ENCODE results near the gene KLHL40. TPM values are rescaled to one million over a fixed set of nuclear protein-coding genes. Genes with fewer than 3 reads are reported as not detected.
A peak's percentile ranks its signal among the peaks of the same experiment; 100 is the strongest.

The KLHL40 gene
- total and polyA plus RNA-seq, 9 of the 15 experiments (the other 6 are each of a cell fraction or from before 2014, with no cell fraction given), result not detected

- TF ChIP-seq BRF2 (IDR thresholded peaks at IDR 0.05; ENCODE audit: borderline replicate concordance, insufficient read depth, insufficient read length) (no peak), HNRNPK (IDR thresholded peaks at IDR 0.05; ENCODE audit: low read depth, low read length, poor library complexity, severe bottlenecking) (no peak), ERF (CRISPR knock-in tag; IDR thresholded peaks at IDR 0.05) (no peak), LARP7 (IDR thresholded peaks at IDR 0.05) (no peak), ATF6 (CRISPR knock-in tag; IDR thresholded peaks at IDR 0.05) (0 out of 2 replicates have a peak, but pooled peaks have one; percentile 65), ZFP30 (CRISPR knock-in tag; IDR thresholded peaks at IDR 0.05; ENCODE audit: borderline replicate concordance) (no peak), ZNF324 (CRISPR knock-in tag; IDR thresholded peaks at IDR 0.05) (no peak), ZC3H11A (IDR thresholded peaks at IDR 0.05; ENCODE audit: low read depth, low read length) (no peak), NRF1 (conservative IDR thresholded peaks at IDR 0.05 in 1 of 2, IDR thresholded peaks at IDR 0.05 in 1 of 2) (no peak), MBD1 (CRISPR knock-in tag; IDR thresholded peaks at IDR 0.05) (no peak), CBX1 (IDR thresholded peaks at IDR 0.05; ENCODE audit: low read depth) (no peak), ZBTB33 (CRISPR knock-in tag; IDR thresholded peaks at IDR 0.05) (peak; percentile 35; the same call in 1 of the 2 replicates), RBFOX2 (IDR thresholded peaks at IDR 0.05; ENCODE audit: low read depth, low read length) (no peak), EGR1 (conservative IDR thresholded peaks at IDR 0.05) (no peak), ZNF740 (CRISPR knock-in tag; IDR thresholded peaks at IDR 0.05) (no peak), ZNF740 (tag; IDR thresholded peaks at IDR 0.05) (no peak), NR0B1 (IDR thresholded peaks at IDR 0.05; ENCODE audit: partially characterized antibody) (no peak), CREBBP (IDR thresholded peaks at IDR 0.05; ENCODE audit: low read depth, low read length) (no peak)
Observed at GRCh38 chr3:42701371-42702065, 16.2 kb downstream of the KLHL40 start (continued).
